ENCODE data around the gene ZNF366.
A peak's percentile ranks its signal among the peaks of the same experiment; 100 is the strongest.

DNA sequence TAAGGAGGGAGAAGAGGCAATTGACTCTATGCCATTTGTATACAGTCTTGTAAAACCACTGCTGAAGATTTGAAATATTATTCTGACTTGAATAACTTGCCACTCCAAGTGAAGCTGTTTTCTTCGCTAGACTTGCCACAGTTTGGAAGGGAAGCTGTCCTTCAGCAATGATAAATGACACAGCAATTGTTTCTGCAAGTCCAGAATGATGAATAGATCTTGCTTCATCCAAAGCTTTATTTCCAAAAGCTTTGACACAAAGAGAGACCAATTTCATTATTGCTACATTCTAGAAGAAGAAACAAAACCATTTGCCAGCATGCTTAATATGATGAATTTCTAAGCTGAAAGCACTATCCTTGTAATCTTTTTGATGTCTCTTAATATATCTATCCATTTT, 73.7 kb downstream of the ZNF366 start:
- TF ChIP-seq, protein P1, sequence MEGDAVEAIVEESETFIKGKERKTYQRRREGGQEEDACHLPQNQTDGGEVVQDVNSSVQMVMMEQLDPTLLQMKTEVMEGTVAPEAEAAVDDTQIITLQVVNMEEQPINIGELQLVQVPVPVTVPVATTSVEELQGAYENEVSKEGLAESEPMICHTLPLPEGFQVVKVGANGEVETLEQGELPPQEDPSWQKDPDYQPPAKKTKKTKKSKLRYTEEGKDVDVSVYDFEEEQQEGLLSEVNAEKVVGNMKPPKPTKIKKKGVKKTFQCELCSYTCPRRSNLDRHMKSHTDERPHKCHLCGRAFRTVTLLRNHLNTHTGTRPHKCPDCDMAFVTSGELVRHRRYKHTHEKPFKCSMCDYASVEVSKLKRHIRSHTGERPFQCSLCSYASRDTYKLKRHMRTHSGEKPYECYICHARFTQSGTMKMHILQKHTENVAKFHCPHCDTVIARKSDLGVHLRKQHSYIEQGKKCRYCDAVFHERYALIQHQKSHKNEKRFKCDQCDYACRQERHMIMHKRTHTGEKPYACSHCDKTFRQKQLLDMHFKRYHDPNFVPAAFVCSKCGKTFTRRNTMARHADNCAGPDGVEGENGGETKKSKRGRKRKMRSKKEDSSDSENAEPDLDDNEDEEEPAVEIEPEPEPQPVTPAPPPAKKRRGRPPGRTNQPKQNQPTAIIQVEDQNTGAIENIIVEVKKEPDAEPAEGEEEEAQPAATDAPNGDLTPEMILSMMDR (IDR thresholded peaks at IDR 0.05): no peak
- TF ChIP-seq POLR2A (IDR thresholded peaks at IDR 0.05) (no peak), POLR2AphosphoS5 (IDR thresholded peaks at IDR 0.05) (peak in 1 of 3 donors; percentile 50), EP300 (IDR thresholded peaks at IDR 0.05) (no peak)

All from suprapubic skin (tissue), 4 donors.